Tibial nerve (tissue), 3 donors: ENCODE results near the gene SSBP2.

Experiments
- POLR2A ChIP-seq, 2 donors: fragments of 450-650 bp; IDR thresholded peaks; one replicate each; pipeline ENCODE4 v1.6.1; 2017; ENCODE audit warnings: antibody characterized with exemption in 2 of 2, mild to moderate bottlenecking in 2 of 2, moderate library complexity in 2 of 2
- TF ChIP-seq, protein P1 (sequence below), 5 experiments: fragments of 200-600 bp in 3 of 5; fragments of 450-650 bp in 2 of 5; sonication (generic) in 3 of 5; IDR thresholded peaks; one replicate each; pipeline ENCODE4 v1.5.1; 2016 to 2019; ENCODE audit warnings: antibody characterized with exemption in 5 of 5, mild to moderate bottlenecking in 3 of 5, moderate library complexity in 2 of 5

DNA sequence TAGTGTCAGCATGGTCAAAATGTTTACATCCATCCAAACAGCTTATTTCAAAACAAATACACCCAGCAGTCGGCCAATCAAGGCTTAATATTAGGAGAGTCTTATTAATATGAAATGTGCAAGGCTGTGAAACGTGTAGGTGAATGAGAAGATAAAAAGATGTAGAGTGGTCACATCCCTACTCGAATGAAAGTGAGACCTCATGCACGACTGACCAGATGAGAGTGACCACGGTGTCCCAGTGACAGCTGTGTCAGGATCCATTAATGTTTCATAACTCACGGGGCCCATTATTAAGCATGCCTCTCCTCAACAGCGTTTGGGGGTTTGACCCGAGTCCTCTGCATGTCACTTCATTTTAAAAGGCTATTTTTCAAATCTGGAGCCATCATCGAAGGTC lies 39.4 kb upstream of the SSBP2 start:
- TF ChIP-seq, protein P1, sequence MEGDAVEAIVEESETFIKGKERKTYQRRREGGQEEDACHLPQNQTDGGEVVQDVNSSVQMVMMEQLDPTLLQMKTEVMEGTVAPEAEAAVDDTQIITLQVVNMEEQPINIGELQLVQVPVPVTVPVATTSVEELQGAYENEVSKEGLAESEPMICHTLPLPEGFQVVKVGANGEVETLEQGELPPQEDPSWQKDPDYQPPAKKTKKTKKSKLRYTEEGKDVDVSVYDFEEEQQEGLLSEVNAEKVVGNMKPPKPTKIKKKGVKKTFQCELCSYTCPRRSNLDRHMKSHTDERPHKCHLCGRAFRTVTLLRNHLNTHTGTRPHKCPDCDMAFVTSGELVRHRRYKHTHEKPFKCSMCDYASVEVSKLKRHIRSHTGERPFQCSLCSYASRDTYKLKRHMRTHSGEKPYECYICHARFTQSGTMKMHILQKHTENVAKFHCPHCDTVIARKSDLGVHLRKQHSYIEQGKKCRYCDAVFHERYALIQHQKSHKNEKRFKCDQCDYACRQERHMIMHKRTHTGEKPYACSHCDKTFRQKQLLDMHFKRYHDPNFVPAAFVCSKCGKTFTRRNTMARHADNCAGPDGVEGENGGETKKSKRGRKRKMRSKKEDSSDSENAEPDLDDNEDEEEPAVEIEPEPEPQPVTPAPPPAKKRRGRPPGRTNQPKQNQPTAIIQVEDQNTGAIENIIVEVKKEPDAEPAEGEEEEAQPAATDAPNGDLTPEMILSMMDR (IDR thresholded peaks at IDR 0.05): no peak
- no peak for TF ChIP-seq POLR2A (IDR thresholded peaks at IDR 0.05)
